GM12892 (cell line): ENCODE measurements around the gene NMNAT2.

Source experiments
- POLR2A ChIP-seq: IDR thresholded peaks from 2 replicates; pipeline ENCODE4 v1.6.1; 2011; ENCODE audit warnings: low read depth, low read length, control low read depth
- POLR2AphosphoS5 ChIP-seq: IDR thresholded peaks from 2 replicates; pipeline ENCODE4 v1.6.1; 2011; ENCODE audit warnings: low read depth, low read length, control low read depth
- TAF1 ChIP-seq: IDR thresholded peaks from 2 replicates; pipeline ENCODE4 v1.6.1; 2011; ENCODE audit warnings: low read depth, mild to moderate bottlenecking, control low read depth, low read length, borderline replicate concordance

DNA sequence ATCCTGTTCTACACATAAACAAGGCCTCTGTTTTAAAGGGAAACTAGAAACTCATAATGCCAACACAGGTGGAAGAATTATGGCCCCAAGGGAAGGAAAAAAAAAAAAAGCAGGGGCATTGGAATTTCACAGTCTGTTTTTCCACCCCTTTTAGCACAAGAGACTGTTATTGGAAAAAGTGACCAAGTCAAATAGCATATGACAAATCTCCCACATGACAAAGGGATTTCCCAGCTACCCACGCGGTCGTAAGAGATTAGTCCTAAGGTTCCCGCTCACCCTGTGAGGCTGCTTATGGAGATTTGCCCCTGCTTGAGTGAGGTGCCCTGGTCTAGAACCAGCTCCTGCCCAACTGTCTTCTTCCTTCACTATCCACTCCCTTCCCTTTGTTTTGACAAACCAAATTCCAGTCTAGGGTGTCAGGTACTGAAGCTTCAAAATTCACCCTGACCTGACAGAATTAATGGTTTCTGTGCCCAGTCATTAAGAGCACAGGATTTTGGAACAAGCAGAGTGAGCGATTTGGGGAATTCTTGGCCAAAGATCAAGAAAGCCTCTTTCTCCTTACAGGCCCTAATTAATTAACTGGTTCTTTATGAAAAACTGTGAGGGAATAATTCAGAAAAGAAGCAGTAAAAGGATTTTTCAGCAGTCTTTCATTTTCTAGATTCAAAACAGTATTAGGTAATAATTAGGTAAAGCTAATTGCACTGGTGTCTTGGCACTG is 107.3 kb downstream of the NMNAT2 start:
- no peak for TF ChIP-seq POLR2A
- TF ChIP-seq POLR2AphosphoS5: no peak
- no peak for TF ChIP-seq TAF1
